SK-N-SH treated with all-trans-retinoic acid at 6 μM for 48 hours (cell line): ENCODE data around the gene HAPLN3.

ENCODE experiments used
- ARNTL ChIP-seq: fragments of 450-650 bp; formaldehyde crosslinking; IDR thresholded peaks from 2 replicates; pipeline ENCODE4 v1.5.0; 2020; ENCODE audit warnings: low read depth, mild to moderate bottlenecking, moderate library complexity, borderline replicate concordance
- CREB5 ChIP-seq: fragments of 250-450 bp; sonication (Bioruptor Pico); IDR thresholded peaks from 2 replicates; pipeline ENCODE4 v1.5.1; 2020; ENCODE audit warnings: low read depth, mild to moderate bottlenecking, moderate library complexity
- CSRNP3 ChIP-seq: fragments of 250-450 bp; sonication (Bioruptor Pico); IDR thresholded peaks from 2 replicates; pipeline ENCODE4 v1.5.1; 2021; ENCODE audit warnings: mild to moderate bottlenecking, moderate library complexity
- GLIS3 ChIP-seq: fragments of 250-450 bp; sonication (Bioruptor Pico); IDR thresholded peaks from 2 replicates; pipeline ENCODE4 v1.5.0; 2020; ENCODE audit warnings: mild to moderate bottlenecking, moderate library complexity
- OSR1 ChIP-seq: fragments of 250-450 bp; sonication (Bioruptor Pico); IDR thresholded peaks from 2 replicates; pipeline ENCODE4 v1.8.0; 2022; ENCODE audit warnings: moderate library complexity, mild to moderate bottlenecking, inconsistent platforms
- PATZ1 ChIP-seq: fragments of 250-450 bp; sonication (Bioruptor Pico); IDR thresholded peaks from 2 replicates; pipeline ENCODE4 v1.8.0; 2020; ENCODE audit warnings: mild to moderate bottlenecking, moderate library complexity, borderline replicate concordance
- PPARA ChIP-seq: fragments of 250-450 bp; sonication (Bioruptor Pico); IDR thresholded peaks from 2 replicates; pipeline ENCODE4 v1.5.0; 2020; ENCODE audit warnings: mild to moderate bottlenecking, borderline replicate concordance
- SNAI2 ChIP-seq: fragments of 250-450 bp; sonication (Bioruptor Pico); IDR thresholded peaks from 2 replicates; pipeline ENCODE4 v1.5.0; 2020; ENCODE audit warnings: mild to moderate bottlenecking, moderate library complexity
- ZNF8 ChIP-seq: fragments of 450-650 bp; formaldehyde crosslinking; IDR thresholded peaks from 2 replicates; pipeline ENCODE4 v1.5.0; 2020; ENCODE audit warnings: mild to moderate bottlenecking, moderate library complexity

DNA sequence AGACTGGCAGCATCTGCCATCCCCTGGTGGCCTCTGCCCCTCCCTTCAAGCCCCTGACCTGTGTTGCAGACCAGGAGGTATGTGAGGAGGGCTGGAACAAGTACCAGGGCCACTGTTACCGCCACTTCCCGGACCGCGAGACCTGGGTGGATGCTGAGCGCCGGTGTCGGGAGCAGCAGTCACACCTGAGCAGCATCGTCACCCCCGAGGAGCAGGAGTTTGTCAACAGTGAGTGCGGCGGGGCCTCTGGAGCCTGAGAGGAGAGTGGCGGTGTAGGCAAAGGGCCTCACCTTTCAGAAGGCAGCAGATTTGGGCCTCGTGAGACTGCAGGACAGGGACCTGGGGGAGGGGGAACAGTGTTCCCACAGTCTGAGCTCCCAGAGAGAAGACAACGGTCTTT, 24.0 kb downstream of the HAPLN3 start:
- TF ChIP-seq ZNF8 (CRISPR knock-in tag): no peak
- TF ChIP-seq CSRNP3 (CRISPR knock-in tag): no peak
- TF ChIP-seq CREB5 (CRISPR knock-in tag): no peak
- TF ChIP-seq PPARA (CRISPR knock-in tag): no peak
- TF ChIP-seq OSR1: no peak
- TF ChIP-seq PATZ1 (CRISPR knock-in tag): no peak
- TF ChIP-seq GLIS3 (CRISPR knock-in tag): no peak
- TF ChIP-seq SNAI2: no peak
- TF ChIP-seq ARNTL: no peak
